GM12872 (cell line): Measurements from ENCODE around the gene MAGEA8.
A peak's percentile ranks its signal among the peaks of the same experiment; 100 is the strongest.

ENCODE experiments used
- TF ChIP-seq, protein P1 (sequence below): IDR thresholded peaks from 3 replicates; pipeline ENCODE4 v1.5.1; 2011; ENCODE audit warnings: low read depth, mild to moderate bottlenecking, low read length, moderate library complexity; ENCODE audit not compliant: insufficient read depth

MAGEA8 gene, protein sequence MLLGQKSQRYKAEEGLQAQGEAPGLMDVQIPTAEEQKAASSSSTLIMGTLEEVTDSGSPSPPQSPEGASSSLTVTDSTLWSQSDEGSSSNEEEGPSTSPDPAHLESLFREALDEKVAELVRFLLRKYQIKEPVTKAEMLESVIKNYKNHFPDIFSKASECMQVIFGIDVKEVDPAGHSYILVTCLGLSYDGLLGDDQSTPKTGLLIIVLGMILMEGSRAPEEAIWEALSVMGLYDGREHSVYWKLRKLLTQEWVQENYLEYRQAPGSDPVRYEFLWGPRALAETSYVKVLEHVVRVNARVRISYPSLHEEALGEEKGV

DNA sequence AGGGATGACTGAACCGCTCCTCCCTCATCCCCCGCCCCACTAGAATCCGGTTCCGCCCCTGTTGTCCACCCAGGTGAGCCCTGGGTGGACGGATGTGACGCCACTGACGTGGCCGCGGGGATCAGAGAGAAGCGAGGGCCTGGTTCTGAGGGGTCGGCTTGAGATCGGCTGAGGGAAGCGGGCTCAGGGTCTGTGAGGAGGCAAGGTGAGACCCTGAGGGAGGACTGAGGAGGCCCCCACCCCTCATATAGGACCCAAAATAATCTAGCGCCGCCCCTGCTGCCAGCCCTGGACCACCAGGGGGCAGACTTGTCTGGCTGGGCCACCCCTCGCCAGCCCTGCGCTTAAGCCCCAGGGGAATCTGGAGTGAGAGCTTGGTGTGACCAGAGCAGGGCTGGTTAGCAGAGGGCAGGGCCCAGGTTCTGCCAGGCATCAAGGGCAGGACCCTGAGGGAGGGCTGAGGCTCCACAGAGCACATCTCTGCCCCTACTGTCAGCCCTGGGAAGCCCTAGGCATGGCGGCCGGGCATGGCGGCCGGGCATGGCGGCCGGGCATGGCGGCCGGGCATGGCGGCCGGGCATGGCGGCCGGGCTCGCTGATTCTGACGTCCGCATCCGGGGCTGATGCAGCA is at the start of gene MAGEA8:
Gene MAGEA8 (plus strand): TSS at position 103 of the 631 bp plus-strand sequence. CDS start 3,090 bp downstream, outside the sequence.
- TF ChIP-seq, protein P1, sequence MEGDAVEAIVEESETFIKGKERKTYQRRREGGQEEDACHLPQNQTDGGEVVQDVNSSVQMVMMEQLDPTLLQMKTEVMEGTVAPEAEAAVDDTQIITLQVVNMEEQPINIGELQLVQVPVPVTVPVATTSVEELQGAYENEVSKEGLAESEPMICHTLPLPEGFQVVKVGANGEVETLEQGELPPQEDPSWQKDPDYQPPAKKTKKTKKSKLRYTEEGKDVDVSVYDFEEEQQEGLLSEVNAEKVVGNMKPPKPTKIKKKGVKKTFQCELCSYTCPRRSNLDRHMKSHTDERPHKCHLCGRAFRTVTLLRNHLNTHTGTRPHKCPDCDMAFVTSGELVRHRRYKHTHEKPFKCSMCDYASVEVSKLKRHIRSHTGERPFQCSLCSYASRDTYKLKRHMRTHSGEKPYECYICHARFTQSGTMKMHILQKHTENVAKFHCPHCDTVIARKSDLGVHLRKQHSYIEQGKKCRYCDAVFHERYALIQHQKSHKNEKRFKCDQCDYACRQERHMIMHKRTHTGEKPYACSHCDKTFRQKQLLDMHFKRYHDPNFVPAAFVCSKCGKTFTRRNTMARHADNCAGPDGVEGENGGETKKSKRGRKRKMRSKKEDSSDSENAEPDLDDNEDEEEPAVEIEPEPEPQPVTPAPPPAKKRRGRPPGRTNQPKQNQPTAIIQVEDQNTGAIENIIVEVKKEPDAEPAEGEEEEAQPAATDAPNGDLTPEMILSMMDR = peak; percentile 42

DNA sequence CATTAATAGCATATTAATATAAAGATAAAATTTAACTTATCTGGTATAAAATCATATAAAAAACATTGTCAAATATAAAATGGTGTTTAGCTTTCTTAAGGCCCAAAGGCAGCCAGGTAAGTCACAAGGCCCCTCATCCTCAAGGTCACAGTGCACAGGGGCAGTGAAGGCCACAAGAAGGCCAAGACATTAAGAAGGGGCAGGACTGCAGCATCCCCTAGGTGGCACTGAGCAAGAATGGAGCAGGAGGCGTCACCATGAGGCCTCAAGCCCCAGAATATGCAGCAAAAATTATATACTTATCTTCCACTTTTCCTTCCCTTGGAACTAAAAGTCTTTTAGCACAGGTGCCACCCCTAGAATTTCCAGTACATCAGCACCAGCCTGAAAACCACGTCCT is 49.5 kb upstream of the MAGEA8 start:
- TF ChIP-seq, protein P1 = 0 out of 3 replicates have a peak, but pooled peaks have one; percentile 20

DNA sequence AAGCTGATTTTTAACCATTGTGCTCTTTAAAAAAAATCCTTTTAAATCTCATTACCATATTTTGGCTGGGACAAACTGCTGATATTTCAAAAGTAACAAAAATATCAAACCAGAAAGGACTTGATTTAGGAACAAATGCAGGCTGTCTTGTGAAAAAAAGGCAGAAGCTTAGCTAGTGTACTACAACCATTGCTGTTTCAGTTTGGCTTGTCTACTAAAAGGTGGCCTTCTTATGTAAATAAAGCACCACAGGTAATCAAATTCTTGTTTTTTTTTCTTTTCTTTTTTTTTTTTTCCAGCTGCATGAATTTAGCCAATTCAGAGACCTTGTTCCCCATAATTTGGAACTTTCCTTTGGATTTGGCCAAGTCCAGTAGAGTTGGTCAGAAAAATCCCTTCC is 43.8 kb upstream of the MAGEA8 start:
- TF ChIP-seq, protein P1 = no peak

DNA sequence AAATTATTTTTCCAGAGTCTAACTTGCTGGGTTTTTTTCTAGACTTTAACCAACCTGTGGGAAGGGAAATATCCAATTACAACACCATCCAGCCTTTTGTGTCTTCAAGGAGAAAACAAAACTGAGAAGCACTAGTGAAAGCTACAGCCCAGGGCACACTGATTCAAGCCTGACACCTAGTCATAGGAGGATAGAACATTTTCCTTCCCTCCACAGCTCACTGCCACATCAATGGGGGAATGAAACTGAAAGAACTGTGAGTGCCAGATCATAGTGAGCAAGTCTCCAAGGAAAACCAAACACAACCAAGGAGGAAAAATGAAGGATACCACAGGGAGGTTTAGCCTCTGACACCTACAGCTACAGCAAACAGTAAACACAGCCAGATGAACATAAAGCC is 43.3 kb upstream of the MAGEA8 start:
- TF ChIP-seq, protein P1 = no peak

DNA sequence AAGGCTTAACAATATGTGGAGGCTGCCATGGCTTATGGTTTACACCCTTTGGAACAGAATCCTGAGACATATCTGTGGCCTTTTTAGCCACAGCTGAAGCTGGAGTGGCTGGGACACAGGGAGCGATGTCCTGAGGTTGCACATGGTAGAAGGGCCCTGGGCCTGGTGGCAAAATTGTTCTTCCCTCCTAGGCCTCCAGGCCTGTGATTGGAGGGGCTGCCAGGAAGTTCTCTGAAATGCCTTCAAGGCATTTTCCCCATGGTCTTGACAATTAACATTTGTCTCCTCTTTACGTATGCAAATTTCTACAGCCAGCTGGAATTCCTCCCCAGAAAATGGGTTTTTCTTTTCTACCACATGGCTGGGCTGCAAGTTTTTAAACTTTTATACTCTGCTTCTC is 39.1 kb upstream of the MAGEA8 start:
- TF ChIP-seq, protein P1 = no peak

DNA sequence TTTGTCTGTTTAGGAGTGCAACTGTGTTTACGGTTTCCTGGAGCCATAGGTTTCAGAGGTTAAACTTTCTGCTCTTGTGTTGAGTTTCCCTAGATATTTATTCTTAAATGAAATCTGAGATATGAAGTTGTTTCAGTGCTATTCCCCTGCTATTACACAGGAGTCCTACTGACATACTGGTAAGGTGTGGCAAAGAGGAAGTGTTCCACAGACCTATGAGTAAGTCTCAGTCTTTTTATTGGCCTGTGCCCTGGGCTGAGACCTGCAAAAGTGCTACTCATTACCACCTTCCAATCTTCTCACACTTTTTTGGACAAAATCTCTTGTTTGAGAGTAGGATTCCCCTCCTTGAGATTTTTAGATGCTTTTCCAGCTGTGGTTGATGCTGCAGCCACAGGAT is 35.6 kb upstream of the MAGEA8 start:
- TF ChIP-seq, protein P1 = no peak

DNA sequence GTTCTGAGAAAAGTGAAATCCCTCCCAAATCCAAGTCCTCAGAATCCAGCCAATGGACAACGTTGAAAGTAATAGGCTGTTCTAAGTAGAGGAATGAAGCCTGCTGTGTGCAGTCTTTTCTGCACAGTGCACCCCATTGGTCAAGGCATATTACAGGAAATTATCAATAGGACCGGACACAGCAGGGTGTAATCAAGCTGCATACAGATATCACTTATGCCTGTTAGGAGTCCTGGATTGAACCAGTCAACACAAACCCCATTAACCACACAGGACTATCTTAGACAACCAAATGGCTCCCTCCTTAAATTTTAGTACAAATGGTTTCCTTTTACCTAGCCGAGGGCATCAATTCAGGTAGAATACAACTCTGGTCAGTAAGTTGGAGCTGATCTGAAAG is 34.2 kb upstream of the MAGEA8 start:
- TF ChIP-seq, protein P1 = no peak
